CD4-positive, alpha-beta T cell treated with Interleukin-17A for 1 hour (primary cell): ENCODE data around the gene ROBO1.
"Not testable (repeated sequence)": the region's sequence is repeated elsewhere in the genome, so short reads cannot be mapped to it uniquely, and the experiment has no call there.

Source experiments
- DNase-seq: peaks from one replicate; pipeline ENCODE4 v3.0.0-alpha.2; 2020

Gene ROBO1

GRCh38 chr3:79217096-79217495 is 550.7 kb downstream of the ROBO1 start:
- no peak for DNase-seq

GRCh38 chr3:79215286-79215685 is 552.5 kb downstream of the ROBO1 start:
- no peak for DNase-seq

- no peak for DNase-seq
Measured at GRCh38 chr3:79211586-79212359, 556.0 kb downstream of the ROBO1 start.

- no peak for DNase-seq
Measured at GRCh38 chr3:79204351-79204750, 563.4 kb downstream of the ROBO1 start.

- no peak for DNase-seq
Measured at GRCh38 chr3:79203144-79203519, 564.7 kb downstream of the ROBO1 start.

- DNase-seq, result no peak
Measured at GRCh38 chr3:79202471-79203143, 565.2 kb downstream of the ROBO1 start.

GRCh38 chr3:79200456-79200855 is 567.3 kb downstream of the ROBO1 start:
- no peak for DNase-seq

- no peak for DNase-seq
Measured at GRCh38 chr3:79199966-79200365, 567.8 kb downstream of the ROBO1 start.

- no peak for DNase-seq
Measured at GRCh38 chr3:79187426-79187825, 580.4 kb downstream of the ROBO1 start.

GRCh38 chr3:79184251-79184650 is 583.5 kb downstream of the ROBO1 start:
- DNase-seq, result no peak

- DNase-seq, result no peak
Measured at GRCh38 chr3:79183496-79183895, 584.3 kb downstream of the ROBO1 start.

- DNase-seq, result no peak
Measured at GRCh38 chr3:79178471-79179180, 589.2 kb downstream of the ROBO1 start.

GRCh38 chr3:79175870-79176269 is 591.9 kb downstream of the ROBO1 start:
- no peak for DNase-seq

- DNase-seq, result not testable (repeated sequence)
Measured at GRCh38 chr3:79173259-79173658, 594.5 kb downstream of the ROBO1 start.

- DNase-seq, result no peak
Measured at GRCh38 chr3:79172241-79172640, 595.6 kb downstream of the ROBO1 start.

- no peak for DNase-seq
Measured at GRCh38 chr3:79170021-79170420, 597.8 kb downstream of the ROBO1 start.

- no peak for DNase-seq
Measured at GRCh38 chr3:79167651-79168416, 600.0 kb downstream of the ROBO1 start.

- no peak for DNase-seq
Measured at GRCh38 chr3:79162653-79163052, 605.1 kb downstream of the ROBO1 start.

- no peak for DNase-seq
Measured at GRCh38 chr3:79161941-79162340, 605.9 kb downstream of the ROBO1 start.

- no peak for DNase-seq
Measured at GRCh38 chr3:79160421-79160820, 607.4 kb downstream of the ROBO1 start.

- DNase-seq, result no peak
Measured at GRCh38 chr3:79159736-79160135, 608.1 kb downstream of the ROBO1 start.

GRCh38 chr3:79157191-79157590 is 610.6 kb downstream of the ROBO1 start:
- no peak for DNase-seq

GRCh38 chr3:79154865-79155264 is 612.9 kb downstream of the ROBO1 start:
- DNase-seq, result no peak
